ENCODE data around the gene PLD3.

The PLD3 gene

GRCh38 chr19:40416918-40417642 lies 68.6 kb downstream of the PLD3 start:
- no peak for DNase-seq

- no peak for DNase-seq
These were observed 69.1 kb downstream of the PLD3 start for GRCh38 chr19:40417643-40417981.

- DNase-seq = no peak
These were observed 69.5 kb downstream of the PLD3 start for GRCh38 chr19:40418040-40418439.

DNA sequence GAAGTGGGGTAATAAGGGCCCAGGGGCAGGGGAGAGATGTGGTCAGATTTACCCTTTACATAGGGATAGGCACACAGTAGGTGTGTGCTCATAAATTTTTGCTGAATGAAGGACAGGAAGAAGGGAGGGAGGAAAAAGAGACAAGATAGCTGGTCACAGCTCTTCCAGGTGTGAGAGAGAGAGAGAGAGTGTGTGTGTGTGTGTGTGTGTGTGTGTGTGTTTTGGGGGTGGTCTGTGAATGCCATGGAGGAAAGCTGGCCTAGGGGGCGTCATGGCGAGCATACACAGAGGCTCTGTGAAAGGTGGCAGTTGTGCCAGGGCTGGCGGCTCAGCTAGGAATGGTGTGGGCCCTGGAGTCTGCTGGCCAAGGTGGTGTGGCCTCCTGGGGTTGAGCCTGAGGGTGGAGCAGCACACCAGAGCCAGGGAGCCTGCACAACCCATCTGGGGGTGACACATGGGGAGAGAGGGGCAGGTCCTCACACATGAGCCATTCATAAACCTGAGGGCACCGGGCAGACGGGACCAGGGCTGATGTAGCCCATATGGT lies 70.6 kb downstream of the PLD3 start:
- DNase-seq = no peak

DNA sequence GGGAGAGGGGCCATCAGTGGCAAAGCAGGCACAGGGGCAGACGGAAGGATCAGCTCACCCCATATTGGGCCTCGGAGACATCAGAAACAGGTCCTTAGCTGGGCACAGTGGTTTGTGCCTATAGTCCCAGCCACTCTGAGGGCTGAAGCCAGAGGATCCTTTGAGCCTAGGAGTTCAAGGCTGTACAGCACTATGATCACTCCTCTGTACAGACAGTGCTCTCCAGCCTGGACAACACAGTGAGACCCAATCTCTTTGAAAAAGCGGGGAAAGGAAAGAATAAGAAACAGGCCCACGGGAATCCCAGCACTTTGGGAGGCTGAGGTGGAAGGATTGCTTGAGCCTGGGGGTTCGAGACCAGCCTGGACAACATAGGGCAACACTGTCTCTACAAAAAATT lies 71.3 kb downstream of the PLD3 start:
- DNase-seq = no peak

- no peak for DNase-seq
These were observed 71.9 kb downstream of the PLD3 start for GRCh38 chr19:40420451-40420765.

DNA sequence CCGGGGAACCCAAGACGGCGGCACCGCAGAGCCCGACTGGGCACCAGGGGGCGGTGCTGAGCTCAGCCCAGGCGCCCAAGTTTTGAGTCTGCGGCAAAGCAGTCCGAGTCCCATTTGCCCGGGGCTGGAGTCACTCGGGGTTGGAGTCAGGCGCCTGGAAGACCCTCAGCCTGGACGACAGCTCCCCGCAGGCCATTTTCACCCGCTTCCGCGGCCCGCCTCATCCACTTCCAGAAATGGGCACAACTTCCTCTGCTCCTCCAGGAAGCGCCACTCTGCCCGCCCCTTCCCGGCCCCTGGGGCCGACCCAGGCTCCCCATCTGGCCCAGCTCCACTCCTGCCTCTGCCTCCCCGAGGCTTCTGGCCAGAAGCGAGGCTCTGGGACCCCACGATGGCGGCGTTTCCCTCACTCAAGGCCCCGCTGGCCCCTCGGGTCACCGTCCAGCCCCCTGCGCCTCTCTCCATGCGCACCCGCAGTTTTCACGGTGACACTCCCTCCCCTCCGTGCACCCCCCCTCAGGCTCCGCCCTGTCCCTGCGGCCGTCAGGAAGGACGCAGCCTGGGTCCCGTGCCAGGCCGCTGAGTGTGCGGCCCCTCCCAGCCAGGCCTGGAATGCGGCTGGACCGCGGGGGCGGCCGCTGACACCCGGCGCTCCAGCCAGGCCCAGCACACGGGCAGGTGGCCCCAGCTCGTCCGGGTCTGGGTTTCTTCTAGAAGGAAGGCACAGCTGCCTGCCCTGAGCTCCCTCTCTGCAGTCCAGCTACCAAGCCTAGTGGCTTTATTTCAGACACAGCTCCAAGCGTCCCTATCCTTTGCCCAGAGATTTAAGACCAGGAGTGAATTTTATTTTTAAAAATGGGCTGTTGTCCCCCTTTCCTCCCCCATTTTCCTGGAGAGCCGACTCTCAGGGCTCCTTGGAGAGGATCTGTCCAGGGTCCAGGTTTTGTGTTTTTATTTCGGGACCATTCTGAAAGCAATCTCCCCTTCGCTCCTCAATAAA lies 72.6 kb downstream of the PLD3 start:
- peak; percentile 62 to 72 for DNase-seq

DNA sequence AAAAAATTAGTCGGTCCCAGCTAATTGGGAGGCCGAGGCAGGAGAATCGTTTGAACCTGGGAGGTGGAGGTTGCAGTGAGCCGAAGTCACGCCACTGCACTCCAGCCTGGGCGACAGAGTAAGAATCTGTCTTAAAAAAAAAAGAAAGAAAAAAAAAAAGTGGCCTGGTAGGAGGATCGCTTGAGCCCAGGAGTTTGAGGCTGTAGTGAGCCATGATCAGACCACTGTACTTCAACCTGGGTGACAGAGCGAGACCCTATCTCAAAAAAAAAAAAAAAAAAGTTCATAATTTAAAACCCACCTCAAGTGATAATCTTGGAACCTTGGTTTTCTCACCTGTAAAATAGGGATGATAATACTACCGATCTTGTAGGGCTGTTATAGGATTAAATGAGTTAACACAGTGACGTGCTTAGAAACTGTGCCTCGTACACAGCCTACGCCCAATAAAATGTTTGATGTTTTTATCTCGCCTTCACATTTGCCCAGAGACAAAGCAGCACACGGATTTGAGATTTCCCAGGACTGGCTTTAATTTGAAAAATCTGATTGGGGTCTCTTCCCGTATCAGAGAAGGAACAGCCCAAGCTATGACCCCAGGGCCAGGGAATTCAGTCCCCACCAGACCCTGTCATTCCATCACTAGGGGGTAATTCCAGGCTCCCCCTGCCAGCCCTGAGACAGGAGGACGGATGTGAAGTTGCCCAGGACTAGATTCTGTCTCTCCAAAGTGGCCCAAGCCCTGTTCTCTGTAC lies 73.7 kb downstream of the PLD3 start:
- no peak for DNase-seq

- no peak for DNase-seq
These were observed 74.5 kb downstream of the PLD3 start for GRCh38 chr19:40422748-40423566.

- no peak for DNase-seq
These were observed 75.4 kb downstream of the PLD3 start for GRCh38 chr19:40423938-40424337.

DNA sequence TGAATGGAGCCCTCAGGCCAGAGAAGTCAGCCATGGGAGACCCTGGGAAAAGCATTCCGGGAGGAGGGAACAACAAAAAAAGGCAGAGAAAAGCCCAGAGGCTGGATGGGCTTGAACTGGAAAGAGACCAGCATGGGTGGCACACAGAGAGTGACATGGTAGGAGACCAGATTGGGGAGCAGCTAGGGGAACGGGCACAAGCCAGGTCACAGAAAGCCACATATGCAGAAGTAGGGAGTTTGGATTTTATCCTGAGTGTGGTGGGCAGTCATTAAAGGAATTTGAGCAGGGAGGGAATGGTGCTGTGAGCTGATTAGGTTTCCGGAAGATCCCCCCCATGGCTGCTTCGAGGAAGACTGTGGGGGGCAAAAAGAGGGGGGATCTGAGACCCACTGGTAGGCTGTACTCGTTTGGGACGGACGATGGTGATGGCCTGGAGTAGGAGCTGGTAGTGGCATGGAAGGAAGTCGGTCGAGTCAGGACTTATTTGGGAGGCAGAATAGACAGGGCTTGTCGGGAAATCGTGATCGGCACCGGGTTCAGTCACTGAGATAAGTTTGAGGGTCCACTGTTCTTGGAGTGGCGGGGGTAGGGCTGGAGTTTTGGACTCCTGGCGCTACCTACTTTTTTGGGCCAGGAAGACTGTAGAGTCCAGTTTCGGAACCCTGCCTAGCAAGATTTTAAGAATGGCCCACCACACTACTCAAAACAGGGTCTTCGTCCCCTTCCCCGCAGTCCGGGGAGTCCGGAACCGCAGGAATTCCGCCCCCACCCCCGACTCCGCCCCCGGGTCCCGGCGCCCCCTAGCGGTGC lies 76.3 kb downstream of the PLD3 start:
- no peak for DNase-seq

DNA sequence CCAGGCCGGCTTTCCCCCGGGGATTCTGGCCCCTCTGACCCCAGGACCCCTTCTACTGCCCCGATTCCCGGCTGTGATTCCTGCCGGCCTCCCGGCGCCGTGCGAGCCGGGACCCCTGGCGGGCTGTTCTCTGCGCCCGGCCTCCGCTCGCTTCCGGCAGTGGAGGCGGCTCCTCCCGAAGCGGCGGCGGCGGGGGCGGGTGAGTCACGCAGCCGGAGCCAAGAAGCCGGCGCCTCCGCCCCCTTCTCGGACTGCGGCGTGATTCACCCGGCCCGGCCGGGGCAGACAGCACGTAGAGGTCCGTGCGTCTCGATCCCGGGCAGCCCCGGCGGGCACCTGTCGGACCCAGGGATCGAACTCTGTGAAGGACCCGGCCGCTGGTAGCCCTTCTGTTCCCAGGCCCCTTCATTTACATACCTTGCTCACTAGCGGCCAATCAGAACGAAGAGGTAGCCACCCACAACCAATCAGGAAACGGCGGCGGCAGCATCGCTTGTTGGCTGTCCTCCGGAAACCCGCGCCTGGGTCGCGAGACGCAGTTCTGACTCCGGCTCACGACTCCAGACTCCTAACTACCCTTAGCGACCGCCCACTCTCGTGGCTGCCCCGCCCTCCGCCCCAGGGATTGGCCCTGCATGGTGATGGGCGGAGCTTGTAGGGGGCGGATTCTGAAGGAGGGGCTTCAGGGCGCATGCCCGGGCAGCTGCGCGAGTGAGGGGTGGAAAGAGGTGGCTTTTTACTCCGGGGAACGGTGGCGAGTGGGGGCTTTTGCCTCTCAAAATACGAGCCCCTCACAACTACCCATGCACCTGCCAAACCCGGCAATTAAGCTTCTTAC lies 77.2 kb downstream of the PLD3 start, which contains the start of gene SERTAD1:
Gene SERTAD1, minus strand, starts transcription at position 543 of the 838 bp plus-strand sequence. CDS start 2,446 bp downstream, outside the sequence.
- DNase-seq = peak; percentile 100

Measured in stimulated activated CD4-positive, alpha-beta T cell treated with anti-CD3 and anti-CD28 coated beads, Interleukin-2, amount 100 ng/mL, for 48 hours (primary cell).